HepG2 (cell line): ENCODE results near the gene MTO1. TPM values are rescaled to one million over a fixed set of nuclear protein-coding genes. Genes with fewer than 3 reads are reported as not detected.

Experiments used
- ARHGAP35 ChIP-seq: sonication (generic); formaldehyde crosslinking; IDR thresholded peaks from 2 replicates; pipeline ENCODE4 v1.9.0; 2022; ENCODE audit warnings: mild to moderate bottlenecking, inconsistent platforms, moderate library complexity, missing genetic modification reagents, borderline replicate concordance
- BCL6 ChIP-seq: IDR thresholded peaks from 2 replicates; pipeline ENCODE4 v1.6.1; 2016; ENCODE audit warnings: missing genetic modification reagents, missing compliant biosample characterization
- ERF ChIP-seq: IDR thresholded peaks from 2 replicates; pipeline ENCODE4 v1.6.1; 2018; ENCODE audit warnings: missing biosample characterization, missing genetic modification reagents
- KDM2A ChIP-seq: sonication (generic); formaldehyde crosslinking; IDR thresholded peaks from 2 replicates; pipeline ENCODE4 v1.4.0; 2020; ENCODE audit warnings: low read depth, missing genetic modification reagents, borderline replicate concordance
- MAFK ChIP-seq, 2 experiments: IDR thresholded peaks in 1 of 2; conservative IDR thresholded peaks in 1 of 2; 2 replicates each; pipeline ENCODE4 v1.6.1; 2011; ENCODE audit warnings: improper control_type of control experiment in 2 of 2, low read length in 2 of 2
- MEIS2 ChIP-seq: sonication (generic); formaldehyde crosslinking; IDR thresholded peaks from 2 replicates; pipeline ENCODE4 v1.9.0; 2021; ENCODE audit warnings: mild to moderate bottlenecking, missing genetic modification reagents
- NCOA2 ChIP-seq: sonication (generic); formaldehyde crosslinking; IDR thresholded peaks from 2 replicates; pipeline ENCODE4 v1.8.0; 2022; ENCODE audit warnings: inconsistent platforms
- NFRKB ChIP-seq: fragments of 450-650 bp; IDR thresholded peaks from 2 replicates; pipeline ENCODE4 v1.6.1; 2017
- PITX1 ChIP-seq: sonication (generic); formaldehyde crosslinking; IDR thresholded peaks from 2 replicates; pipeline ENCODE4 v1.5.1; 2020; ENCODE audit warnings: mild to moderate bottlenecking, missing genetic modification reagents
- POLR2G ChIP-seq: fragments of 200-400 bp; formaldehyde crosslinking; IDR thresholded peaks from 2 replicates; pipeline ENCODE4 v1.6.1; 2018; ENCODE audit warnings: mild to moderate bottlenecking, low read depth, low read length, moderate library complexity
- PPARG ChIP-seq: conservative IDR thresholded peaks from 2 replicates; pipeline ENCODE4 v1.6.1; 2016; ENCODE audit warnings: missing biosample characterization, missing genetic modification reagents
- SMAD9 ChIP-seq: sonication (generic); formaldehyde crosslinking; IDR thresholded peaks from 2 replicates; pipeline ENCODE4 v1.5.1; 2020; ENCODE audit warnings: mild to moderate bottlenecking, missing genetic modification reagents
- TAF15 ChIP-seq: fragments of 200-400 bp; formaldehyde crosslinking; IDR thresholded peaks from one replicate; pipeline ENCODE4 v1.6.1; 2018; ENCODE audit warnings: mild to moderate bottlenecking, low read depth, low read length; ENCODE audit not compliant: poor library complexity, severe bottlenecking
- TCF12 ChIP-seq, 2 experiments: fragments of 450-650 bp in 1 of 2; sonication (generic) in 1 of 2; formaldehyde crosslinking in 1 of 2; IDR thresholded peaks; 2 replicates each; pipeline versions ENCODE4 v1.6.1 to v1.8.0; 2017 to 2022; ENCODE audit warnings: antibody characterized with exemption in 1 of 2, mild to moderate bottlenecking in 1 of 2, missing genetic modification reagents in 1 of 2, moderate library complexity in 1 of 2
- ZFP37 ChIP-seq: sonication (generic); formaldehyde crosslinking; IDR thresholded peaks from 2 replicates; pipeline ENCODE4 v1.4.0; 2020; ENCODE audit warnings: missing genetic modification reagents, borderline replicate concordance
- ZFP90 ChIP-seq: sonication (generic); formaldehyde crosslinking; IDR thresholded peaks from 2 replicates; pipeline ENCODE4 v1.8.0; 2022; ENCODE audit warnings: missing genetic modification reagents, mild to moderate bottlenecking, inconsistent platforms, borderline replicate concordance
- ZNF33B ChIP-seq: sonication (generic); formaldehyde crosslinking; IDR thresholded peaks from 2 replicates; pipeline ENCODE4 v1.5.1; 2020; ENCODE audit warnings: mild to moderate bottlenecking, missing genetic modification reagents
- ZNF383 ChIP-seq: sonication (generic); formaldehyde crosslinking; IDR thresholded peaks from 2 replicates; pipeline ENCODE4 v1.4.0; 2020; ENCODE audit warnings: missing genetic modification reagents, mild to moderate bottlenecking, borderline replicate concordance
- ZNF616 ChIP-seq: sonication (generic); formaldehyde crosslinking; IDR thresholded peaks from 2 replicates; pipeline ENCODE4 v1.5.0; 2020; ENCODE audit warnings: low read depth, mild to moderate bottlenecking, missing genetic modification reagents
- ZNF746 ChIP-seq: sonication (generic); formaldehyde crosslinking; IDR thresholded peaks from 2 replicates; pipeline ENCODE4 v1.8.0; 2022; ENCODE audit warnings: mild to moderate bottlenecking, missing genetic modification reagents
- polyA plus RNA-seq, 8 experiments: library from polyadenylated mRNA; depleted of rRNA in 3 of 8; stranded (reverse) in 7 of 8; unstranded in 1 of 8; fragments of >200 nt; fragmentation: Illumina TruSeq in 4 of 8; extraction: Trizol in 4 of 8; gene quantifications; 2 replicates each; pipeline versions ENCODE4 v1.2.1 to v1.2.3, GENCODE V29; 2011 to 2016; ENCODE audit warnings: low read depth in 4 of 8, missing spikeins in 1 of 8, mixed read lengths in 1 of 8; ENCODE audit not compliant: insufficient read depth in 1 of 8
- total RNA-seq, 5 experiments: library from RNA; depleted of rRNA; stranded (reverse); fragments of >200 nt; fragmentation: Illumina TruSeq; extraction: Trizol; gene quantifications; 2 replicates each; pipeline ENCODE4 v1.2.3, GENCODE V29; 2016; ENCODE audit warnings: low read depth in 1 of 5
- TF ChIP-seq, protein P1 (sequence below), 2 experiments: sonication (generic) in 1 of 2; formaldehyde crosslinking in 1 of 2; IDR thresholded peaks; 2 replicates each; pipeline versions ENCODE4 v1.5.1 to v1.6.1; 2011 to 2020; ENCODE audit warnings: borderline replicate concordance in 1 of 2, low read depth in 1 of 2, low read length in 1 of 2, mild to moderate bottlenecking in 1 of 2, missing genetic modification reagents in 1 of 2, moderate library complexity in 1 of 2
- TF ChIP-seq, protein P2 (sequence below): sonication (generic); formaldehyde crosslinking; IDR thresholded peaks from 2 replicates; pipeline ENCODE4 v1.9.0; 2021; ENCODE audit warnings: missing genetic modification reagents, borderline replicate concordance
- TF ChIP-seq, protein P3 (sequence below): sonication (generic); formaldehyde crosslinking; IDR thresholded peaks from 2 replicates; pipeline ENCODE4 v1.5.0; 2020; ENCODE audit warnings: missing genetic modification reagents

Gene MTO1
- total and polyA plus RNA-seq, 2 of the 13 experiments (the other 11 are each of a cell fraction or from before 2014, with no cell fraction given): 21.1 to 45.3 TPM

DNA sequence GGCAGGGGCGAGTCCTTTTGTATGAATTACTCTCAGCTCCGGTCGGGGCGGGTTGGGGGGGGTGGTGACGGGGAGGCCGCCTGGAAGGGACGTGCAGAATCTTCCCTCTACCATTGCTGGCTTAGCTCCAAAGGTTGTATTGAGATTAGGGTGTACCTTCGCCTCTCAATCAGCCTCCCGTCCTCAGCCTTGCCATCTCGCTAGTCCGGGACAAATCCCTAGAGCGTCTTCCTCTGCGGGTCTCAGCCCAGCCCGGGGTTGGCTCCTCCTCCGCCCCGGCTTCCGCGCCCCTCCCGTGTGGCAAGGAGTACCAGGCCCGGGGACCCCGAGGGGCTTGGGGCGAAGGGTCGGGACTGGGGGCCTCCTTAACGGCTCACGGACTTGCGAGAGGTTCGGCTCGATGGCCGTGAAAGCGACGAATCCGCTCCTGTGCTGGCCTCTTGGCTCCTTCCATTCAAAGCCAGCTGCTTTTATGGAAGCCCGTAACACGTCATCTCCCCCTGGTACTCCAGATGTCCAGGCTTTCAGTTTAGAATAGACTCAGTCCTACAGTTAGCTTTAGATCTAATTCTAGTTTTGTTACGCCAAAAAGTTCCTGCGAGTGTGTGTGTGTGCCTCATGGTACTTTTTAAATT lies 59.9 kb downstream of the MTO1 start (continued):
- TF ChIP-seq, protein P1, sequence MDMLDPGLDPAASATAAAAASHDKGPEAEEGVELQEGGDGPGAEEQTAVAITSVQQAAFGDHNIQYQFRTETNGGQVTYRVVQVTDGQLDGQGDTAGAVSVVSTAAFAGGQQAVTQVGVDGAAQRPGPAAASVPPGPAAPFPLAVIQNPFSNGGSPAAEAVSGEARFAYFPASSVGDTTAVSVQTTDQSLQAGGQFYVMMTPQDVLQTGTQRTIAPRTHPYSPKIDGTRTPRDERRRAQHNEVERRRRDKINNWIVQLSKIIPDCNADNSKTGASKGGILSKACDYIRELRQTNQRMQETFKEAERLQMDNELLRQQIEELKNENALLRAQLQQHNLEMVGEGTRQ (IDR thresholded peaks at IDR 0.05; ENCODE audit: low read depth, low read length): no peak
- TF ChIP-seq, protein P1 (CRISPR knock-in tag; IDR thresholded peaks at IDR 0.05; ENCODE audit: borderline replicate concordance): no peak
- no peak for TF ChIP-seq NFRKB
- no peak for TF ChIP-seq ZNF616 (CRISPR knock-in tag)
- no peak for TF ChIP-seq TAF15
- no peak for TF ChIP-seq ZNF33B (CRISPR knock-in tag)
- TF ChIP-seq TCF12 (IDR thresholded peaks at IDR 0.05): no peak
- TF ChIP-seq TCF12 (CRISPR knock-in tag; IDR thresholded peaks at IDR 0.05): no peak; the same call in 1 of the 2 replicates
- no peak for TF ChIP-seq ZFP37 (CRISPR knock-in tag)
- TF ChIP-seq, protein P2, sequence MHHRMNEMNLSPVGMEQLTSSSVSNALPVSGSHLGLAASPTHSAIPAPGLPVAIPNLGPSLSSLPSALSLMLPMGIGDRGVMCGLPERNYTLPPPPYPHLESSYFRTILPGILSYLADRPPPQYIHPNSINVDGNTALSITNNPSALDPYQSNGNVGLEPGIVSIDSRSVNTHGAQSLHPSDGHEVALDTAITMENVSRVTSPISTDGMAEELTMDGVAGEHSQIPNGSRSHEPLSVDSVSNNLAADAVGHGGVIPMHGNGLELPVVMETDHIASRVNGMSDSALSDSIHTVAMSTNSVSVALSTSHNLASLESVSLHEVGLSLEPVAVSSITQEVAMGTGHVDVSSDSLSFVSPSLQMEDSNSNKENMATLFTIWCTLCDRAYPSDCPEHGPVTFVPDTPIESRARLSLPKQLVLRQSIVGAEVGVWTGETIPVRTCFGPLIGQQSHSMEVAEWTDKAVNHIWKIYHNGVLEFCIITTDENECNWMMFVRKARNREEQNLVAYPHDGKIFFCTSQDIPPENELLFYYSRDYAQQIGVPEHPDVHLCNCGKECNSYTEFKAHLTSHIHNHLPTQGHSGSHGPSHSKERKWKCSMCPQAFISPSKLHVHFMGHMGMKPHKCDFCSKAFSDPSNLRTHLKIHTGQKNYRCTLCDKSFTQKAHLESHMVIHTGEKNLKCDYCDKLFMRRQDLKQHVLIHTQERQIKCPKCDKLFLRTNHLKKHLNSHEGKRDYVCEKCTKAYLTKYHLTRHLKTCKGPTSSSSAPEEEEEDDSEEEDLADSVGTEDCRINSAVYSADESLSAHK (CRISPR knock-in tag): no peak
- peak; percentile 23; the same call in 1 of the 2 replicates for TF ChIP-seq PPARG
- TF ChIP-seq, protein P3, sequence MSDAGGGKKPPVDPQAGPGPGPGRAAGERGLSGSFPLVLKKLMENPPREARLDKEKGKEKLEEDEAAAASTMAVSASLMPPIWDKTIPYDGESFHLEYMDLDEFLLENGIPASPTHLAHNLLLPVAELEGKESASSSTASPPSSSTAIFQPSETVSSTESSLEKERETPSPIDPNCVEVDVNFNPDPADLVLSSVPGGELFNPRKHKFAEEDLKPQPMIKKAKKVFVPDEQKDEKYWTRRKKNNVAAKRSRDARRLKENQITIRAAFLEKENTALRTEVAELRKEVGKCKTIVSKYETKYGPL: 0 out of 2 replicates have a peak, but pooled peaks have one; percentile 24
- no peak for TF ChIP-seq SMAD9 (CRISPR knock-in tag)
- TF ChIP-seq ERF: 0 out of 2 replicates have a peak, but pooled peaks have one; percentile 7
- no peak for TF ChIP-seq ZNF746 (CRISPR knock-in tag)
- TF ChIP-seq PITX1: no peak
- no peak for TF ChIP-seq ZFP90 (CRISPR knock-in tag)
- no peak for TF ChIP-seq MEIS2 (CRISPR knock-in tag)
- TF ChIP-seq ARHGAP35: no peak
- TF ChIP-seq ZNF383: no peak
- TF ChIP-seq NCOA2: no peak
- peak; percentile 55; the same call in 1 of the 2 replicates for TF ChIP-seq KDM2A (CRISPR knock-in tag)
- peak; percentile 57 for TF ChIP-seq BCL6 (CRISPR knock-in tag)
- no peak; the same call in 1 of the 2 replicates for TF ChIP-seq POLR2G
- TF ChIP-seq MAFK (conservative IDR thresholded peaks at IDR 0.05 in 1 of 2, IDR thresholded peaks at IDR 0.05 in 1 of 2; ENCODE audit: low read length in 2 of 2): no peak
